NAMALWA (cell line): Measurements from ENCODE around the gene NPRL2.

ENCODE experiments used
- DNase-seq: peaks from one replicate; pipeline ENCODE4 v3.0.0-alpha.2; 2015; ENCODE audit warnings: low spot score

NPRL2 gene

GRCh38 chr3:50350213-50350526 lies 405 bp downstream of the NPRL2 start:
- DNase-seq = no peak

DNA sequence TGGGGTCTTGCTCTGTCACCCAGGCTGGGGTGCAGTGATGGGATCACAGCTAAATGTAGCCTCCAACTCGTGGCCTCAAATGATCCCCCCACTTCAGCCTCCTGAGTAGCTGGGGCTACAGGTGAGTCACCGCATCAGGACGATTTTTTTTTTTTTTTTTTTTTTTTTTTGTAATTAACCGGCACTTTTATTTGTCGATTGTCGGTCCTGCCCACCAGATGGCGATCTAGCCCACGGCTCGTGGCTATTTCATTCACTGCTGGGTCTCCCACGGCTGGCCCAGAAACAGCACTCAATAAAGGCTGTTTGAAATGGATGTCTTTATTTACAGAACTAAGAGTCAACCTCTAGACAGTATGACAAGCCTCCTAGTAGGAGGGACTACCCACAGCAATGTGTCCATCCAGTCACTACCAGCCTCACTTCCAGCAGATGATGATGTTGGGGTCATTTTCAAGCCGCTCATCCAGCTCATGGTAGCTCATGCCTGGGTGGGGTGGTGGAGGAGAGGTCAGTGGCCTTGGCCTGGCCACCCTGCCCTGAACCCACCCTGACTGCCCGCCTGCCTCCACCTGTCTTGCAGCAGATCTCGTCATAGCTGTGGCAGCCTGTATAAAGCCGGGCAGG lies 3.3 kb downstream of the NPRL2 start:
- peak; percentile 76 for DNase-seq

GRCh38 chr3:50345586-50346234 lies 4.9 kb downstream of the NPRL2 start, which contains the start of gene ZMYND10:
Gene ZMYND10 (minus strand): TSS chr3:50345732. CDS start chr3:50345579, 153 bp downstream.
- DNase-seq = peak; percentile 50

- no peak for DNase-seq
Measured at GRCh38 chr3:50345008-50345407, 5.6 kb downstream of the NPRL2 start.

- no peak for DNase-seq
Measured at GRCh38 chr3:50342813-50343633, 7.6 kb downstream of the NPRL2 start.

- DNase-seq = no peak
Measured at GRCh38 chr3:50341996-50342650, 8.5 kb downstream of the NPRL2 start.

DNA sequence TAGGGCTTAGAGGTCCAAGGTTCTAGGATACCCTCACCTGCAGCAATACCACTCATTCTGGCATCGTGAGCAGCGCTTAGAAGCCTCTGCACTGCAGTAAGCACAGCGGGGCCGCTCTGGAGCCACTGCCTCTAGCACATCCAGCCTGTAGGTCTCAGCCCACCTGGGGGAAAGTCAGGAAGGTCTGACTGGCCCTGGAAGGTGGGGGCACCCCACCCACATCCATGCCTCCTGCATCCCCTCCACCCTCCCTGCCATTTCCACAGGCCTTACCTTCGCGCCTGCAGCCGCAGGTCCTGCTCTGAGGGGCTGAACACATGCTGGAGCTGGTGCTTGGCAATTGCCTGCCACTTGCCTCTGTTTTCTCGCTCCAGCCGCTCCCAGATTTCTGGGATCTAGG lies 9.0 kb downstream of the NPRL2 start:
- DNase-seq = no peak

- DNase-seq = no peak
Measured at GRCh38 chr3:50340448-50341329, 9.9 kb downstream of the NPRL2 start, which contains the start of gene RASSF1. Gene RASSF1 (minus strand): TSS chr3:50340836. CDS start chr3:50340805, 31 bp downstream.

DNA sequence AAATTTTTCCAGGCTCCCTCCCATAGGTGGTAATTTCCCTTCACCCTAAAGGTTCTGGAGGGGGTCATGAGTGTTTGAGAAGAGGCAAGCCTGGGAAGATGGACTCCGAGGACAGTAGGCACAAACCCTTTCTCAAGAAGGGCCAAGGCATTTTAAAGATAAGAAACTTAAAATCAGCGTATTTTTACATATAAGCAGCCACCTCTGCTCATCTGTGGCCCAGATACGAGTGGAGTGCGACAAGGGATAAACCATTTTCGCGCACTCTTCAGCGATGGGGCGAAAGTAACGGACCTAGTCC lies 10.5 kb downstream of the NPRL2 start:
- DNase-seq = no peak

GRCh38 chr3:50339485-50340146 lies 11.0 kb downstream of the NPRL2 start:
- DNase-seq = no peak

DNA sequence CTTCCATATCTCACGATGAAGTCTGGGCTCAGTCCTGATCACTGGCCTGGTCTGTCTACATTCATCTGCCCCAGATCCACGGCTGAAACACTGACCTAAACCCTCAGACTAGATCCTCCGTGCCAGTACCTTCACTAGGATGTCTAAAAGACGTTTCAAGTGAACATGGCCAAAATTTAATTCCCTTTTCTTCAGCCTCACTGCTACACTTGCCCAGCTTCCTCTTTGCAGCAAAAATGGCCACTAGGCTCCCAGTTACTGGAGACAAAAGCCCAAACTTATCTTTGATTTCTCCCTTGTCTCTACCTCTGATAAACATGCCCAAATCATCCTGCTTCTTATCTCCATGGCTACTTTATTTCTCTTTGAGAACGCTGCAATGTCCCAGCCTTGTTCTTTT lies 11.6 kb downstream of the NPRL2 start:
- DNase-seq = no peak

GRCh38 chr3:50337175-50337861 lies 13.3 kb downstream of the NPRL2 start:
- DNase-seq = peak; percentile 93

GRCh38 chr3:50336452-50337174 lies 14.0 kb downstream of the NPRL2 start:
- no peak for DNase-seq

GRCh38 chr3:50334339-50335075 lies 16.1 kb downstream of the NPRL2 start:
- DNase-seq = no peak

DNA sequence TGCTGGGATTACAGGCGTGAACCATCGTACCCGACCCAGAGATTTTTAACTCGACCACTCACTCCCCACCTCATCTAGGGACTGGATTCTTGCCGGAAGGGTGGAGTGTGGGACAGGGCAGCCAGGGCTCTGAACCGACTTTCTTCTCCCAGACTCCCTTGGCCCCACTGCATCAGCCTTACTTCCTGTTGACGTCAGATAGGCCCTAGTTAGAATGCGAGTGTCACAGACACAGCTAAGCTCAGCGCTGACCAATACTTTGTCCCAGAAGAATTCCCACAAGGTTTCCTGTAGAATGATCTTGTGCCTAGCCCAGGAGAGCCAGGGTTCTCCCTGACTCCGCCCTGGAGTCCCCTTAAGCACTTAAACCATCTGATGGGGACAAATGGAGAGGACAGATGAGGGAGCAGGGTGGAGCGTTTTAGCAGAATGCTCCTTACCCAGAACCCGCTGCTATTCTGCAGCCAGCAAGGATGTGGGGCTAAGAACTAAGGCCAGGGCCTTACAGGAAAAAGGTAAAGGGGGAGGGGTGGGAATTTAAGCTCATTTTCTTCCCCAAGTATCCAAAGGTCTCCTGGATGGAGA lies 16.7 kb downstream of the NPRL2 start:
- DNase-seq = no peak

DNA sequence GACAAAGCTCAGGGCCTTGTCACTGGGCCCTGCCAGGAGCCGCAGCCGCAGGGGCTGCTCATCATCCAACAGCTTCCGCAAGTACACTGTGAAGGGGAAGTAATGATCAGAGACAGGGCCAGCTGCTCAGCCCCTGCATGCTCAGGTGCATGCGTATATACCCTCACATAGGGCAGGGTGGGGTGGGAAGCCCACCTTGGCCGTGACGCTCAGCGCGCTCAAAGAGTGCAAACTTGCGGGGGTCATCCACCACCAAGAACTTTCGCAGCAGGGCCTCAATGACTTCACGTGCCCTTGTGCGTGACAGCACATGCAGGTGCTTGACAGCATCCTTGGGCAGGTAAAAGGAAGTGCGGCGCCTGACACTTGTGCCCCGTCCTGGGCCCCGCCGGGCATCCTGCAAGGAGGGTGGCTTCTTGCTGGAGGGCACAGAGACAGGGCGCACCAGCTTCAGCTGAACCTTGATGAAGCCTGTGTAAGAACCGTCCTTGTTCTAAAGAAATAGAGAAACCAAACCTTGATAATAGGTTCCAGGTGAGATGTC lies 19.1 kb downstream of the NPRL2 start:
- DNase-seq = no peak

DNA sequence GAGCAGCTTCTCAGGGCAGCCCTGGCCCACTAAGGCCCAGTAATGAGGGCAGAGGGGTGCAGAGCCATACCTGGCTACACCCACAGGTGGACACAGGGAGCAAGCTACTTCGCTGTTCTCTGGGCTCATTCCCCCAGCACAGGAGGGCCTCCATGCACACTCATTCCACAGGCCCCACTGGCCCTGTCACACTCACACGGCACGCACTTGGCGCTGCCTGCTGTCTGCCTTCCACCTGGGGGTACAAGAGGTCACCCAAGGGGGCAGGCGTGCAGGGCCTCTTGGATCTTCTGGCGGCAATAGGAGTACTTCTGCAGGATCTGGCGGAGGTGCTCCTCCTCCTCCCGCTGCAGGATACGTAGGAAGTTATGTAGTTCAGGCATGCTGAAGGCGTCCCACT lies 20.2 kb downstream of the NPRL2 start:
- DNase-seq = no peak

GRCh38 chr3:50327943-50328691 lies 22.5 kb downstream of the NPRL2 start, which contains the start of gene TUSC2:
Gene TUSC2 (minus strand): TSS chr3:50328223. CDS start chr3:50328099, 124 bp downstream.
- peak; percentile 93 for DNase-seq
